HL-60 (cell line): Measurements from ENCODE around the gene GRP.

Source experiments
- CTCF ChIP-seq: IDR thresholded peaks from one replicate; pipeline ENCODE4 v1.5.1; 2011; ENCODE audit warnings: low read length, control low read depth, inconsistent platforms; ENCODE audit not compliant: insufficient read depth
- POLR2AphosphoS5 ChIP-seq: IDR thresholded peaks from 2 replicates; pipeline ENCODE4 v1.6.1; 2012; ENCODE audit warnings: low read depth

- TF ChIP-seq CTCF (no peak), POLR2AphosphoS5 (no peak)
Measured at GRCh38 chr18:59242906-59243305, 22.9 kb downstream of the GRP start.
